Caco-2 (cell line): ENCODE results near the gene LPA. TPM values are rescaled to one million over a fixed set of nuclear protein-coding genes. Genes with fewer than 3 reads are reported as not detected.

Experiments used
- BruUV-seq: library from RNA; stranded (reverse); fragments of 400-500 nt; replicated peaks from 2 replicates; lab custom pipeline; 2021; lab: Mats Ljungman, UMichigan
- CTCF ChIA-PET: fragments of 300-600 bp; sonication (Branson Sonifier 250); formaldehyde crosslinking; loops from one replicate; lab custom pipeline; 2022; ENCODE audit warnings: antibody characterized with exemption; lab: Charles Lee
- POLR2A ChIA-PET: fragments of 300-600 bp; sonication (Branson Sonifier 250); formaldehyde crosslinking; loops from one replicate; lab custom pipeline; 2022; ENCODE audit warnings: antibody characterized with exemption; lab: Charles Lee
- DNase-seq, 2 experiments: peaks; one replicate each; pipeline versions ENCODE4 v3.0.0 to v3.0.0-alpha.2; 2020 to 2022
- H3K27me3 ChIP-seq: replicated peaks from 2 replicates; pipeline ENCODE4 v1.6.0; 2011; ENCODE audit warnings: low read length; ENCODE audit not compliant: control insufficient read depth, insufficient read depth
- H3K36me3 ChIP-seq: 2 replicates; pipeline ENCODE4 v1.5.1; 2011; ENCODE audit warnings: low read length; ENCODE audit not compliant: control insufficient read depth, insufficient read depth
- H3K4me1 ChIP-seq: fragments of 250-450 bp; sonication (Bioruptor Pico); 2 replicates; pipeline ENCODE4 v1.5.1; 2020; ENCODE audit warnings: mild to moderate bottlenecking
- H3K4me3 ChIP-seq: 2 replicates; pipeline ENCODE4 v1.5.1; 2011; ENCODE audit warnings: low read depth, mild to moderate bottlenecking, control low read depth, low read length
- H3K9me3 ChIP-seq: fragments of 250-450 bp; sonication (Bioruptor Pico); 2 replicates; pipeline ENCODE4 v1.5.1; 2020; ENCODE audit warnings: mild to moderate bottlenecking, moderate library complexity
- H3K27ac Mint-ChIP-seq: one replicate; pipeline ENCODE4 v1.8.0; 2022; ENCODE audit warnings: mixed read lengths; ENCODE audit not compliant: unreplicated experiment
- H3K27me3 Mint-ChIP-seq: one replicate; pipeline ENCODE4 v1.8.0; 2022; ENCODE audit warnings: mixed read lengths; ENCODE audit not compliant: insufficient read depth, unreplicated experiment
- H3K36me3 Mint-ChIP-seq: one replicate; pipeline ENCODE4 v1.8.0; 2022; ENCODE audit warnings: mild to moderate bottlenecking, mixed read lengths; ENCODE audit not compliant: insufficient read depth, unreplicated experiment
- H3K4me1 Mint-ChIP-seq: one replicate; pipeline ENCODE4 v1.8.0; 2022; ENCODE audit warnings: low read depth, mixed read lengths; ENCODE audit not compliant: unreplicated experiment
- H3K4me3 Mint-ChIP-seq: one replicate; pipeline ENCODE4 v1.8.0; 2022; ENCODE audit warnings: mild to moderate bottlenecking, moderate library complexity, mixed read lengths; ENCODE audit not compliant: unreplicated experiment
- H3K9me3 Mint-ChIP-seq: one replicate; pipeline ENCODE4 v1.8.0; 2022; ENCODE audit warnings: mixed read lengths; ENCODE audit not compliant: unreplicated experiment
- CTCF ChIP-seq, 2 experiments: fragments of 200-600 bp in 1 of 2; IDR thresholded peaks; 1 replicate in 1 of 2; 2 replicates in 1 of 2; pipeline versions ENCODE4 v1.5.1 to v1.8.0; 2011 to 2022; ENCODE audit warnings: antibody characterized with exemption in 1 of 2, control low read depth in 1 of 2, inconsistent platforms in 1 of 2, low read depth in 1 of 2, low read length in 1 of 2, mild to moderate bottlenecking in 1 of 2, moderate library complexity in 1 of 2; ENCODE audit not compliant: insufficient read depth in 1 of 2, severe bottlenecking in 1 of 2, unreplicated experiment in 1 of 2
- intact Hi-C: fragments of 100-400 bp; cut with micrococcal nuclease; formaldehyde crosslinking; loops from one replicate; pipeline ENCODE4 v1.10.0; 2022; ENCODE audit not compliant: unreplicated experiment
- total RNA-seq: library from RNA; stranded (reverse); gene quantifications from 2 replicates; pipeline ENCODE4 v1.2.3, GENCODE V29; 2022

LPA gene
- total RNA-seq, 1 experiment from 2014 or later: not detected

- ChIA-PET POLR2A (no interaction called here), CTCF (no interaction called here)
- Mint-ChIP-seq H3K9me3 (peaks cover 6% of the 10 kb centered on the region), H3K4me1 (no peaks in the 10 kb centered on the region), H3K4me3 (no peak overlapping the region), H3K36me3 (no peaks in the 10 kb centered on the region), H3K27ac (no peak overlapping the region), H3K27me3 (peaks cover 19% of the 10 kb centered on the region)
- no peaks in the 10 kb centered on the region for H3K4me1 ChIP-seq
- no TSS peak for BruUV-seq
- no peaks in the 10 kb centered on the region for H3K9me3 ChIP-seq
- no peak for DNase-seq
- H3K36me3 ChIP-seq: no peaks in the 10 kb centered on the region
- H3K4me3 ChIP-seq: no peak overlapping the region
- intact Hi-C loops: no loop called here
- TF ChIP-seq CTCF (IDR thresholded peaks at IDR 0.05; ENCODE audit: insufficient read depth in 1 of 2, low read depth in 1 of 2, low read length in 1 of 2, severe bottlenecking in 1 of 2, unreplicated experiment in 1 of 2): no peak
- no peaks in the 10 kb centered on the region for H3K27me3 ChIP-seq
Measured at GRCh38 chr6:160487116-160487515, 177.0 kb downstream of the LPA start.

Other genes with a start within 250 kb of the LPA start
- gene PLG, start 38.0 kb upstream of the LPA start, total RNA-seq: not detected in 2 replicates